Activated gamma-delta T cell treated with anti-CD3 and anti-CD28 coated beads, Interleukin-2, amount 50 U/mL, for 16 hours (primary cell): ENCODE data around the gene CNIH4.
"Not testable (repeated sequence)": the region's sequence is repeated elsewhere in the genome, so short reads cannot be mapped to it uniquely, and the experiment has no call there.

Experiments used
- DNase-seq: peaks from one replicate; pipeline ENCODE4 v3.0.0-alpha.2; 2020; ENCODE audit warnings: low read depth

CNIH4 gene

GRCh38 chr1:224356685-224357625, at the start of gene CNIH4:
Gene CNIH4, plus strand, starts transcription at chr1:224356879. Its CDS starts 46 bp downstream, at chr1:224356925.
- DNase-seq: peak; percentile 88

GRCh38 chr1:224308064-224308463, 48.6 kb upstream of the CNIH4 start:
- DNase-seq: no peak

- DNase-seq: not testable (repeated sequence)
Observed at GRCh38 chr1:224311503-224311902, 45.2 kb upstream of the CNIH4 start.

- no peak for DNase-seq
Observed at GRCh38 chr1:224312025-224312424, 44.7 kb upstream of the CNIH4 start.

- DNase-seq: no peak
Observed at GRCh38 chr1:224317383-224318045, 39.2 kb upstream of the CNIH4 start.

GRCh38 chr1:224321706-224322105, 35.0 kb upstream of the CNIH4 start:
- no peak for DNase-seq

- no peak for DNase-seq
Observed at GRCh38 chr1:224325959-224326358, 30.7 kb upstream of the CNIH4 start.

- no peak for DNase-seq
Observed at GRCh38 chr1:224328644-224329043, 28.0 kb upstream of the CNIH4 start.

- DNase-seq: no peak
Observed at GRCh38 chr1:224329484-224329841, 27.2 kb upstream of the CNIH4 start.

GRCh38 chr1:224329842-224330753, 26.6 kb upstream of the CNIH4 start, which contains the start of gene NVL:
Gene NVL, minus strand, starts transcription at chr1:224330172. Its CDS starts 45 bp downstream, at chr1:224330127.
- DNase-seq: peak; percentile 64

- DNase-seq: no peak
Observed at GRCh38 chr1:224331326-224331725, 25.4 kb upstream of the CNIH4 start.

GRCh38 chr1:224331824-224332223, 24.9 kb upstream of the CNIH4 start:
- DNase-seq: no peak

- no peak for DNase-seq
Observed at GRCh38 chr1:224333309-224333926, 23.3 kb upstream of the CNIH4 start.

GRCh38 chr1:224333939-224334786, 22.5 kb upstream of the CNIH4 start:
- DNase-seq: no peak

- DNase-seq: no peak
Observed at GRCh38 chr1:224338150-224338838, 18.4 kb upstream of the CNIH4 start.

- no peak for DNase-seq
Observed at GRCh38 chr1:224339442-224340033, 17.1 kb upstream of the CNIH4 start.

- DNase-seq: peak; percentile 5
Observed at GRCh38 chr1:224340453-224341384, 16.0 kb upstream of the CNIH4 start.

GRCh38 chr1:224343679-224344078, 13.0 kb upstream of the CNIH4 start:
- DNase-seq: no peak

GRCh38 chr1:224348137-224348536, 8.5 kb upstream of the CNIH4 start:
- DNase-seq: no peak
